Neural cell (in vitro differentiated cells): ENCODE data around the gene STIM1. TPM values are rescaled to one million over a fixed set of nuclear protein-coding genes. Genes with fewer than 3 reads are reported as not detected.

Experiments
- H2AFZ ChIP-seq: fragments of 200-600, 300-800 bp; sonication (generic), shearing (Covaris generic); 2 replicates; pipeline ENCODE4 v1.6.0; 2014; ENCODE audit warnings: low read depth, mild to moderate bottlenecking, antibody characterized with exemption, low read length, moderate library complexity
- H3F3A ChIP-seq: fragments of 200-600 bp; shearing (Covaris generic); 2 replicates; pipeline ENCODE4 v1.6.1; 2016; ENCODE audit warnings: mild to moderate bottlenecking, moderate library complexity, mixed read lengths, antibody characterized with exemption, low read length; ENCODE audit not compliant: insufficient read depth, poor library complexity, severe bottlenecking
- H3K27ac ChIP-seq: fragments of 200-600, 300-800 bp; sonication (generic), shearing (Covaris generic); 2 replicates; pipeline ENCODE4 v1.5.1; 2014; ENCODE audit warnings: mild to moderate bottlenecking, low read length, moderate library complexity
- H3K27me3 ChIP-seq: fragments of 300-800, 200-600 bp; sonication (generic), shearing (Covaris generic); 2 replicates; pipeline ENCODE4 v1.6.0; 2014; ENCODE audit warnings: mild to moderate bottlenecking, low read depth, low read length, moderate library complexity; ENCODE audit not compliant: insufficient read depth
- H3K36me3 ChIP-seq: fragments of 300-800, 200-600 bp; sonication (generic), shearing (Covaris generic); 2 replicates; pipeline ENCODE4 v1.5.1; 2014; ENCODE audit warnings: mild to moderate bottlenecking, antibody characterized with exemption, low read length, moderate library complexity; ENCODE audit not compliant: insufficient read depth
- H3K4me2 ChIP-seq: fragments of 300-800, 200-600 bp; sonication (generic), shearing (Covaris generic); 2 replicates; pipeline ENCODE4 v1.6.0; 2014; ENCODE audit warnings: mild to moderate bottlenecking, low read length
- H3K4me3 ChIP-seq: fragments of 300-800, 200-600 bp; sonication (generic), shearing (Covaris generic); 2 replicates; pipeline ENCODE4 v1.5.1; 2014; ENCODE audit warnings: mild to moderate bottlenecking, low read length, moderate library complexity
- H3K79me2 ChIP-seq: fragments of 200-600 bp; shearing (Covaris generic); replicated peaks from 2 replicates; pipeline ENCODE4 v1.6.0; 2014; ENCODE audit warnings: mild to moderate bottlenecking, low read length, moderate library complexity; ENCODE audit not compliant: insufficient read depth
- H3K9ac ChIP-seq: fragments of 300-800, 200-600 bp; sonication (generic), shearing (Covaris generic); 2 replicates; pipeline ENCODE4 v1.6.1; 2016; ENCODE audit warnings: mild to moderate bottlenecking, low read length, mixed read lengths
- H3K9me2 ChIP-seq: fragments of 200-600 bp; shearing (Covaris generic); 2 replicates; pipeline ENCODE4 v1.6.1; 2016; ENCODE audit warnings: mild to moderate bottlenecking, low read length, mixed read lengths; ENCODE audit not compliant: insufficient read depth
- H3K9me3 ChIP-seq: fragments of 200-600, 300-800 bp; sonication (generic), shearing (Covaris generic); 2 replicates; pipeline ENCODE4 v1.6.1; 2016; ENCODE audit warnings: mild to moderate bottlenecking, mixed run types, low read length, moderate library complexity, mixed read lengths
- H4K20me1 ChIP-seq: fragments of 200-600 bp; shearing (Covaris generic); 2 replicates; pipeline ENCODE4 v1.6.1; 2016; ENCODE audit warnings: mild to moderate bottlenecking, mixed run types; ENCODE audit not compliant: insufficient read depth
- EP300 ChIP-seq: fragments of 450-650 bp; conservative IDR thresholded peaks from 2 replicates; pipeline ENCODE4 v1.6.1; 2014; ENCODE audit warnings: antibody characterized with exemption, mild to moderate bottlenecking, moderate library complexity; ENCODE audit not compliant: poor library complexity, severe bottlenecking
- EZH2 ChIP-seq: fragments of 200-600, 300-800 bp; shearing (Covaris generic), sonication (generic); IDR thresholded peaks from 2 replicates; pipeline ENCODE4 v1.6.1; 2014; ENCODE audit warnings: antibody characterized with exemption, low read length, borderline replicate concordance, mild to moderate bottlenecking; ENCODE audit not compliant: insufficient read depth, poor library complexity, severe bottlenecking
- MXI1 ChIP-seq: fragments of 450-650 bp; conservative IDR thresholded peaks from 2 replicates; pipeline ENCODE4 v1.6.1; 2014; ENCODE audit warnings: antibody characterized with exemption, mild to moderate bottlenecking; ENCODE audit not compliant: poor library complexity, severe bottlenecking
- POLR2AphosphoS5 ChIP-seq: IDR thresholded peaks from 2 replicates; pipeline ENCODE4 v1.6.1; 2012
- RAD21 ChIP-seq: fragments of 450-650 bp; conservative IDR thresholded peaks from 2 replicates; pipeline ENCODE4 v1.6.1; 2014; ENCODE audit warnings: antibody characterized with exemption, mild to moderate bottlenecking, moderate library complexity
- REST ChIP-seq: IDR thresholded peaks from 2 replicates; pipeline ENCODE4 v1.6.1; 2012; ENCODE audit warnings: borderline replicate concordance
- SMC3 ChIP-seq: fragments of 450-650 bp; conservative IDR thresholded peaks from 2 replicates; pipeline ENCODE4 v1.6.1; 2014; ENCODE audit warnings: antibody characterized with exemption, mild to moderate bottlenecking, moderate library complexity; ENCODE audit not compliant: poor library complexity
- TAF1 ChIP-seq: IDR thresholded peaks from 2 replicates; pipeline ENCODE4 v1.6.1; 2012; ENCODE audit warnings: low read depth
- polyA plus RNA-seq: library from polyadenylated mRNA; depleted of rRNA; stranded (reverse); fragments of >200 nt; gene quantifications from 2 replicates; pipeline ENCODE4 v1.2.3, GENCODE V29; 2014
- TF ChIP-seq, protein P1 (sequence below): fragments of 450-650 bp; IDR thresholded peaks from 2 replicates; pipeline ENCODE4 v1.5.1; 2014; ENCODE audit warnings: antibody characterized with exemption, mild to moderate bottlenecking, moderate library complexity; ENCODE audit not compliant: poor library complexity, severe bottlenecking

The STIM1 gene
- polyA plus RNA-seq, 1 donor from 2014 or later, result 14.5 TPM

DNA sequence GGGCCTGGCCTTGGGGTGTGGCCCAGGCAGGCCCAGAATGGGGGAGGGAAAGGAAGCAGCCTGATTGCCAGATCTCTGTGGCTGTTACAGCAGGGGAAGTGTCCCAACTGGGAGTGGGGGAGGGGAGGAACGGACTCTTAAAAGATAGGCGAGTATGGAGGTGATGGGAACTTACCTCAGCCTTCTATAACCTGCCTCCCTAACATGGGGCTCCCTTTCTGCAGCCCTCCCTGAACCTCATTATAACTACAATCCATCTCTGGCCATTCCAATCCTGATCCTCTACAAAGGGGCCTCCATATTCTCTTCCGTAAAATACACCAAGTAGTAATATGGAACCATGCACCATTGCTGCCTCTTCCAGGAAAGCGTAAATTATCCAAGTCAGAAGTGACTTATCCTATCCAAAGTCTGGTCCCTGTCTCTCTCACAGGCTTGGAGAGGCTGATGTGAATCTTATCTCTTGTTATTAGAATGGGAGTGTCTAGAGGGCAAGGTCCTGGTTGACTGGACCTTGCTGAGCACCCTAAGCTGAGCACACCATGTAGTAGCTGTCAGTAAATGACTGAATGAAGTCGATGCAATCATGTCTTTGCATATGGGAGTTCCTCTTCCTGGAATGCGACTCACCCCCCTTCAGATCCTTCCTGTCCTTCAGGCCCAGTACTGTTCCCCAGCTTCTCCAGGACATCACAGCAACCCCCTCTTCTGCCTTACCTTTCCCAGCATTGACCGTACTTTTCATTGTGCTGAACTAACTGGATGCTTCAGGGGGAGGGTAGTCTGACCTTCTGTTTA, 20.6 kb upstream of the STIM1 start:
- H3K36me3 ChIP-seq, result no peaks in the 10 kb centered on the region
- H3K9me2 ChIP-seq, result no peaks in the 10 kb centered on the region
- H3K9ac ChIP-seq, result no peak overlapping the region
- H3K27ac ChIP-seq, result no peak overlapping the region
- TF ChIP-seq RAD21, result no peak
- no peak for TF ChIP-seq TAF1
- no peak for TF ChIP-seq EZH2
- TF ChIP-seq, protein P1, sequence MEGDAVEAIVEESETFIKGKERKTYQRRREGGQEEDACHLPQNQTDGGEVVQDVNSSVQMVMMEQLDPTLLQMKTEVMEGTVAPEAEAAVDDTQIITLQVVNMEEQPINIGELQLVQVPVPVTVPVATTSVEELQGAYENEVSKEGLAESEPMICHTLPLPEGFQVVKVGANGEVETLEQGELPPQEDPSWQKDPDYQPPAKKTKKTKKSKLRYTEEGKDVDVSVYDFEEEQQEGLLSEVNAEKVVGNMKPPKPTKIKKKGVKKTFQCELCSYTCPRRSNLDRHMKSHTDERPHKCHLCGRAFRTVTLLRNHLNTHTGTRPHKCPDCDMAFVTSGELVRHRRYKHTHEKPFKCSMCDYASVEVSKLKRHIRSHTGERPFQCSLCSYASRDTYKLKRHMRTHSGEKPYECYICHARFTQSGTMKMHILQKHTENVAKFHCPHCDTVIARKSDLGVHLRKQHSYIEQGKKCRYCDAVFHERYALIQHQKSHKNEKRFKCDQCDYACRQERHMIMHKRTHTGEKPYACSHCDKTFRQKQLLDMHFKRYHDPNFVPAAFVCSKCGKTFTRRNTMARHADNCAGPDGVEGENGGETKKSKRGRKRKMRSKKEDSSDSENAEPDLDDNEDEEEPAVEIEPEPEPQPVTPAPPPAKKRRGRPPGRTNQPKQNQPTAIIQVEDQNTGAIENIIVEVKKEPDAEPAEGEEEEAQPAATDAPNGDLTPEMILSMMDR, result no peak
- TF ChIP-seq REST, result no peak
- TF ChIP-seq MXI1, result no peak
- no peak for TF ChIP-seq EP300
- TF ChIP-seq SMC3, result no peak
- no peak for TF ChIP-seq POLR2AphosphoS5
- no peak overlapping the region for H3K4me3 ChIP-seq
- no peaks in the 10 kb centered on the region for H3F3A ChIP-seq
- no peak overlapping the region for H2AFZ ChIP-seq
- H3K4me2 ChIP-seq, result no peak overlapping the region
- H4K20me1 ChIP-seq, result no peaks in the 10 kb centered on the region
- no peaks in the 10 kb centered on the region for H3K9me3 ChIP-seq
- no peaks in the 10 kb centered on the region for H3K79me2 ChIP-seq
- H3K27me3 ChIP-seq, result no peaks in the 10 kb centered on the region

GRCh38 chr11:3835751-3836150, 19.7 kb upstream of the STIM1 start:
- H2AFZ ChIP-seq, result no peak overlapping the region
- H3K4me2 ChIP-seq, result no peak overlapping the region
- H3K27me3 ChIP-seq, result no peaks in the 10 kb centered on the region
- H3K4me3 ChIP-seq, result no peak overlapping the region
- H3K27ac ChIP-seq, result no peak overlapping the region
- no peaks in the 10 kb centered on the region for H3K9me2 ChIP-seq
- no peaks in the 10 kb centered on the region for H3K36me3 ChIP-seq
- no peaks in the 10 kb centered on the region for H3K79me2 ChIP-seq
- no peaks in the 10 kb centered on the region for H3F3A ChIP-seq
- H3K9ac ChIP-seq, result no peak overlapping the region
- H3K9me3 ChIP-seq, result no peaks in the 10 kb centered on the region
- no peak for TF ChIP-seq REST
- TF ChIP-seq EZH2, result no peak
- no peak for TF ChIP-seq EP300
- no peak for TF ChIP-seq TAF1
- TF ChIP-seq, protein P1, result no peak
- TF ChIP-seq SMC3, result no peak
- TF ChIP-seq MXI1, result no peak
- no peak for TF ChIP-seq RAD21
- no peak for TF ChIP-seq POLR2AphosphoS5
- no peaks in the 10 kb centered on the region for H4K20me1 ChIP-seq
